Heart right ventricle (tissue), 16 donors: ENCODE measurements around the gene MEX3A. TPM values are rescaled to one million over a fixed set of nuclear protein-coding genes. Genes with fewer than 3 reads are reported as not detected.

ENCODE experiments used
- ATAC-seq, 8 donors: fragments of 200-7000 bp; cut with Tn5 transposase; one replicate each; pipeline ENCODE4 v1.9.1; 2020; ENCODE audit warnings: mild to moderate bottlenecking in 8 of 8, moderate library complexity in 8 of 8, moderate number of reproducible peaks in 1 of 8
- DNase-seq, 2 donors: peaks; one replicate each; pipeline ENCODE4 v3.0.0-alpha.2; 2020
- H3K27ac ChIP-seq, 10 donors: fragments of 200-600 bp; sonication (generic) in 2 of 10; one replicate each; pipeline versions ENCODE4 v1.5.0 to v1.8.0; 2020 to 2022; ENCODE audit warnings: mild to moderate bottlenecking in 3 of 10
- H3K27me3 ChIP-seq, 7 donors: fragments of 200-600 bp; one replicate each; pipeline ENCODE4 v1.8.0; 2021 to 2022; ENCODE audit warnings: mild to moderate bottlenecking in 2 of 7
- H3K36me3 ChIP-seq, 9 donors: fragments of 200-600 bp; sonication (generic) in 1 of 9; one replicate each; pipeline versions ENCODE4 v1.5.0 to v1.8.0; 2020 to 2022; ENCODE audit warnings: mild to moderate bottlenecking in 2 of 9
- H3K4me1 ChIP-seq, 9 donors: fragments of 200-600 bp; sonication (generic) in 1 of 9; one replicate each; pipeline versions ENCODE4 v1.5.0 to v1.8.0; 2020 to 2022; ENCODE audit warnings: mild to moderate bottlenecking in 4 of 9
- H3K4me3 ChIP-seq, 10 donors: fragments of 200-600 bp; sonication (generic) in 2 of 10; one replicate each; pipeline versions ENCODE4 v1.5.0 to v1.8.0; 2020 to 2022; ENCODE audit warnings: mild to moderate bottlenecking in 7 of 10, moderate library complexity in 2 of 10
- H3K9me3 ChIP-seq, 11 donors: fragments of 200-600 bp in 10 of 11; sonication (generic) in 2 of 11; one replicate each; pipeline versions ENCODE4 v1.5.0 to v1.8.0; 2013 to 2022; ENCODE audit warnings: mild to moderate bottlenecking in 2 of 11, control low read depth in 1 of 11, moderate library complexity in 1 of 11
- CTCF ChIP-seq, 9 donors: fragments of 200-600 bp; sonication (generic) in 2 of 9; IDR thresholded peaks; one replicate each; pipeline versions ENCODE4 v1.5.0 to v1.8.0; 2021 to 2022; ENCODE audit warnings: antibody characterized with exemption in 9 of 9, mild to moderate bottlenecking in 5 of 9, moderate library complexity in 1 of 9
- WGBS, 2 donors: extraction: QIAGEN DNeasy Blood & Tissue Kit; methylation state at CpG; one replicate each; pipeline ENCODE4 v1.1.7; 2013; ENCODE audit warnings: inconsistent platforms in 1 of 2; 5-methylcytosine and 5-hydroxymethylcytosine counted together
- intact Hi-C, 10 donors: fragments of 100-400 bp; cut with DNase I; formaldehyde crosslinking; loops; one replicate each; pipeline versions ENCODE4 v1.11.1 to v1.14.2; 2022
- polyA plus RNA-seq, 2 donors: library from polyadenylated mRNA; stranded (reverse); fragments of 200-250 nt; gene quantifications; one replicate each; pipeline ENCODE4 v1.2.3, GENCODE V29; 2013
- total RNA-seq, 10 donors: library from RNA; stranded (reverse); fragmentation: NEBNext Ultra II Directional in 3 of 10; extraction: Animal tissue kit (Norgen Biotek cat#: 25700) in 3 of 10; gene quantifications; one replicate each; pipeline versions ENCODE4 v1.2.1 to v1.2.4, GENCODE V29; 2021 to 2023
- donor health status: Arrhythmogenic right ventricular cardiomyopathy.
- donor health status: ischemic (EF 13 %, LVEDD 7.1; RV severe dilation, severe dysfunction).
- donor health status: healthy with polysubstance abuse.
- donor health status: DM: no; HTN: yes; CAD: no.
- donor health status: DM: no; HTN: no; CAD: no.
- donor health status: ischemic (EF 25% LVEDD 6.9; RV normal size, moderate dysfunction).
- donor health status: ischemic (EF 25% LVEDD 5.7; RV mildly dilated, moderate dysfunction).
- donor health status: healthy.
- donor health status: DM: yes; HTN: yes; CAD: no.
- donor health status: Ischemic cardiomyopathy.
- donor health status: ischemic (EF 35%, LVEDD 5.7; RV mildly dilated, moderate dysfunction).
- donor health status: nonischemic (EF 11% LVEDD 7.7; RV severe dilation, severe dysfunction).
- donor health status: DM: yes; HTN: yes; CAD: no.
- donor health status: PGD.
- donor health status: ischemic (EF 29% LVEDD 5.4; RV normal size, mild dysfunction).
- donor health status: nonischemic (EF 23%, LVEDD 6.1; RV moderate dilation, normal function).

MEX3A gene
- total and polyA plus RNA-seq, 12 donors, result 0.09 to 0.31 (median 0.19) TPM

GRCh38 chr1:156070548-156070947 lies 11.7 kb downstream of the MEX3A start:
- 37 to 41% methylated on average over 4 of the region's 4 CpGs for WGBS, 2 donors
- intact Hi-C loops, result no loop called here

GRCh38 chr1:156069490-156070455 lies 12.5 kb downstream of the MEX3A start:
- Histone ChIP-seq H3K9me3 (no peaks in the 10 kb centered on the region), H3K27ac (no peak overlapping the region), H3K36me3 (no peaks in the 10 kb centered on the region), H3K4me1 (peaks cover 0 to 14% (median 0%) of the 10 kb centered on the region in 9 donors), H3K4me3 (no peak overlapping the region), H3K27me3 (no peaks in the 10 kb centered on the region)
- WGBS, 2 donors, result 73 to 74% methylated on average over 3 of the region's 3 CpGs
- no peak for ATAC-seq
- intact Hi-C loops, result loop anchor here in 2 of 10 donors (5.0 to 10.0 kb wide), 2 partner anchors 47 to 65 kb away; partner anchors contain the start of gene SSR2 (in 1 of the 2)
- no peak for DNase-seq
- TF ChIP-seq CTCF (IDR thresholded peaks at IDR 0.05), result no peak

More at GRCh38 chr1:156070548-156070947, 11.7 kb downstream of the MEX3A start:
- no peak for TF ChIP-seq CTCF (IDR thresholded peaks at IDR 0.05)
- no peak overlapping the region for H3K27ac ChIP-seq
- H3K36me3 ChIP-seq, result no peaks in the 10 kb centered on the region
- peaks cover 0 to 21% (median 4%) of the 10 kb centered on the region in 9 donors for H3K4me1 ChIP-seq
- DNase-seq (no peak), ATAC-seq (peak in 3 of 8 donors; percentile 6 to 37 (median 11))
- no peaks in the 10 kb centered on the region for H3K9me3 ChIP-seq
- H3K4me3 ChIP-seq, result no peak overlapping the region
- H3K27me3 ChIP-seq, result no peaks in the 10 kb centered on the region

GRCh38 chr1:156067262-156067661 lies 15.0 kb downstream of the MEX3A start:
- no peak for ATAC-seq
- H3K4me1 ChIP-seq, result peaks cover 0 to 11% (median 0%) of the 10 kb centered on the region in 9 donors

More at GRCh38 chr1:156067262-156067661, 15.0 kb downstream of the MEX3A start:
- no peaks in the 10 kb centered on the region for H3K27me3 ChIP-seq
- H3K4me3 ChIP-seq, result no peak overlapping the region
- H3K36me3 ChIP-seq, result no peaks in the 10 kb centered on the region
- WGBS, 2 donors, result 85 to 88% methylated on average over 2 of the region's 2 CpGs
- no peak overlapping the region for H3K27ac ChIP-seq
- no peak for DNase-seq
- intact Hi-C loops, result loop anchor here in 2 of 10 donors (5.0 to 10.0 kb wide), 2 partner anchors 45 to 62 kb away; partner anchors contain the start of gene SSR2 (in 1 of the 2)
- TF ChIP-seq CTCF (IDR thresholded peaks at IDR 0.05), result no peak
- H3K9me3 ChIP-seq, result no peaks in the 10 kb centered on the region
